Fibroblast of lung (primary cell): Measurements from ENCODE around the gene KIF6.

Experiments used
- EZH2 ChIP-seq: IDR thresholded peaks from 2 replicates; pipeline ENCODE4 v1.5.1; 2012; ENCODE audit warnings: low read length, control low read depth, mild to moderate bottlenecking; ENCODE audit errors: missing control alignments
- TF ChIP-seq, protein P1 (sequence below), 2 donors: IDR thresholded peaks in 1 of 2; conservative IDR thresholded peaks in 1 of 2; 1 replicate in 1 of 2; 2 replicates in 1 of 2; pipeline ENCODE4 v1.5.1; 2011 to 2012; ENCODE audit warnings: low read length in 2 of 2, control low read depth in 1 of 2, inconsistent platforms in 1 of 2, low read depth in 1 of 2, mild to moderate bottlenecking in 1 of 2

GRCh38 chr6:39495640-39496039, 229.6 kb downstream of the KIF6 start:
- TF ChIP-seq, protein P1, sequence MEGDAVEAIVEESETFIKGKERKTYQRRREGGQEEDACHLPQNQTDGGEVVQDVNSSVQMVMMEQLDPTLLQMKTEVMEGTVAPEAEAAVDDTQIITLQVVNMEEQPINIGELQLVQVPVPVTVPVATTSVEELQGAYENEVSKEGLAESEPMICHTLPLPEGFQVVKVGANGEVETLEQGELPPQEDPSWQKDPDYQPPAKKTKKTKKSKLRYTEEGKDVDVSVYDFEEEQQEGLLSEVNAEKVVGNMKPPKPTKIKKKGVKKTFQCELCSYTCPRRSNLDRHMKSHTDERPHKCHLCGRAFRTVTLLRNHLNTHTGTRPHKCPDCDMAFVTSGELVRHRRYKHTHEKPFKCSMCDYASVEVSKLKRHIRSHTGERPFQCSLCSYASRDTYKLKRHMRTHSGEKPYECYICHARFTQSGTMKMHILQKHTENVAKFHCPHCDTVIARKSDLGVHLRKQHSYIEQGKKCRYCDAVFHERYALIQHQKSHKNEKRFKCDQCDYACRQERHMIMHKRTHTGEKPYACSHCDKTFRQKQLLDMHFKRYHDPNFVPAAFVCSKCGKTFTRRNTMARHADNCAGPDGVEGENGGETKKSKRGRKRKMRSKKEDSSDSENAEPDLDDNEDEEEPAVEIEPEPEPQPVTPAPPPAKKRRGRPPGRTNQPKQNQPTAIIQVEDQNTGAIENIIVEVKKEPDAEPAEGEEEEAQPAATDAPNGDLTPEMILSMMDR (conservative IDR thresholded peaks at IDR 0.05 in 1 of 2, IDR thresholded peaks at IDR 0.05 in 1 of 2; ENCODE audit: low read depth in 1 of 2, low read length in 2 of 2), result no peak
- no peak for TF ChIP-seq EZH2
